Right atrium auricular region (tissue), 2 donors: ENCODE measurements around the gene CT45A9. TPM values are rescaled to one million over a fixed set of nuclear protein-coding genes. Genes with fewer than 3 reads are reported as not detected.
"Not testable (repeated sequence)": the region's sequence is repeated elsewhere in the genome, so short reads cannot be mapped to it uniquely, and the experiment has no call there.

Source experiments
- DNase-seq: peaks from one replicate; pipeline ENCODE4 v3.0.0-alpha.2; 2019; ENCODE audit warnings: low spot score
- H3K27ac ChIP-seq, 2 donors: fragments of 200-600 bp; sonication (generic); 1 replicate in 1 of 2; 2 replicates in 1 of 2; pipeline ENCODE4 v1.5.1; 2016 to 2019
- H3K27me3 ChIP-seq, 2 donors: fragments of 200-600 bp; sonication (generic); one replicate each; pipeline versions ENCODE4 v1.5.1 to v1.6.0; 2017 to 2019
- H3K36me3 ChIP-seq: fragments of 200-600 bp; sonication (generic); one replicate; pipeline ENCODE4 v1.5.1; 2016
- H3K4me1 ChIP-seq, 2 donors: fragments of 200-600 bp; sonication (generic); one replicate each; pipeline versions ENCODE4 v1.5.1 to v1.6.0; 2017 to 2019
- H3K4me3 ChIP-seq, 2 donors: fragments of 200-600 bp; sonication (generic); 1 replicate in 1 of 2; 2 replicates in 1 of 2; pipeline ENCODE4 v1.5.1; 2017 to 2019; ENCODE audit warnings: mild to moderate bottlenecking in 1 of 2, moderate library complexity in 1 of 2
- H3K9me3 ChIP-seq, 2 donors: fragments of 200-600 bp; sonication (generic); one replicate each; pipeline ENCODE4 v1.5.1; 2019
- total RNA-seq, 2 donors: library from RNA; depleted of rRNA; stranded (reverse); fragments of >200 nt; gene quantifications; one replicate each; pipeline ENCODE4 v1.1.0, GENCODE V29; 2016

CT45A9 gene
- total RNA-seq, 2 donors from 2014 or later = not detected

- not testable (repeated sequence) for H3K27ac ChIP-seq, H3K9me3 ChIP-seq, DNase-seq, H3K4me1 ChIP-seq, H3K36me3 ChIP-seq, H3K27me3 ChIP-seq, H3K4me3 ChIP-seq
Measured at GRCh38 chrX:135854438-135854837, 17.2 kb downstream of the CT45A9 start, which contains the start of gene CT45A8. Gene CT45A8 (minus strand): TSS chrX:135854538. CDS start chrX:135850783, 3,755 bp downstream.

GRCh38 chrX:135837180-135837579 is 34.4 kb downstream of the CT45A9 start, which contains the start of gene CT45A7:
Gene CT45A7 (minus strand): TSS chrX:135837280. CDS start chrX:135833533, 3,747 bp downstream.
- H3K27me3 ChIP-seq = not testable (repeated sequence)

GRCh38 chrX:135819912-135820311 is 51.7 kb downstream of the CT45A9 start, which contains the start of gene CT45A2:
Gene CT45A2 (minus strand): TSS chrX:135820012. CDS start chrX:135816265, 3,747 bp downstream.
- H3K27me3 ChIP-seq, H3K9me3 ChIP-seq, DNase-seq, H3K27ac ChIP-seq, H3K4me3 ChIP-seq, H3K36me3 ChIP-seq, H3K4me1 ChIP-seq: not testable (repeated sequence)

More at GRCh38 chrX:135837180-135837579, 34.4 kb downstream of the CT45A9 start, which contains the start of gene CT45A7:
- H3K36me3 ChIP-seq, H3K4me1 ChIP-seq, H3K4me3 ChIP-seq, DNase-seq, H3K9me3 ChIP-seq, H3K27ac ChIP-seq: not testable (repeated sequence)

Other genes starting within 250 kb of the CT45A9 start
- gene CT45A1, start 158.2 kb downstream of the CT45A9 start, total RNA-seq = not detected
- gene CT45A3, start 103.6 kb downstream of the CT45A9 start, total RNA-seq = not detected
- not detected for gene CT45A5, start 86.3 kb downstream of the CT45A9 start, total RNA-seq
- gene CT45A6, start 69.0 kb downstream of the CT45A9 start, total RNA-seq = not detected
- not detected for gene CT45A2, start 51.8 kb downstream of the CT45A9 start, total RNA-seq
- not detected for gene CT45A7, start 34.5 kb downstream of the CT45A9 start, total RNA-seq
- not detected for gene CT45A8, start 17.3 kb downstream of the CT45A9 start, total RNA-seq
- not detected for gene CT45A10, start 21.6 kb upstream of the CT45A9 start, total RNA-seq
- not detected for gene SAGE1, start 21.9 kb upstream of the CT45A9 start, total RNA-seq
- gene MMGT1, start 102.2 kb upstream of the CT45A9 start, total RNA-seq = 10 to 100 TPM; 24.0 to 27.6 TPM
- 10 to 100 TPM; 16.3 to 25.8 TPM for gene SLC9A6, start 113.6 kb upstream of the CT45A9 start, total RNA-seq